ENCODE data around the gene AADACL3.

The AADACL3 gene

GRCh38 chr1:12769031-12769430, 53.1 kb downstream of the AADACL3 start:
- no peak for DNase-seq (ENCODE audit: low spot score)

- no peak for DNase-seq (ENCODE audit: low spot score)
Observed at GRCh38 chr1:12769976-12770505, 54.1 kb downstream of the AADACL3 start.

- DNase-seq (ENCODE audit: low spot score) = no peak
Observed at GRCh38 chr1:12770620-12771019, 54.7 kb downstream of the AADACL3 start.

- DNase-seq (ENCODE audit: low spot score) = no peak
Observed at GRCh38 chr1:12771186-12771585, 55.3 kb downstream of the AADACL3 start.

GRCh38 chr1:12772520-12772919, 56.6 kb downstream of the AADACL3 start:
- no peak for DNase-seq (ENCODE audit: low spot score)

GRCh38 chr1:12773438-12773837, 57.5 kb downstream of the AADACL3 start, which contains the start of gene PRAMEF12:
PRAMEF12 (plus strand) TSS chr1:12773738; CDS start chr1:12774868, 1,130 bp downstream.
- no peak for DNase-seq (ENCODE audit: low spot score)

- DNase-seq (ENCODE audit: low spot score) = no peak
Observed at GRCh38 chr1:12774801-12775345, 59.0 kb downstream of the AADACL3 start.

GRCh38 chr1:12775443-12775842, 59.5 kb downstream of the AADACL3 start:
- DNase-seq (ENCODE audit: low spot score) = no peak

GRCh38 chr1:12776801-12777557, 61.1 kb downstream of the AADACL3 start:
- DNase-seq (ENCODE audit: low spot score) = no peak

Measured in activated CD4-positive, alpha-beta T cell treated with anti-CD3 and anti-CD28 coated beads, Interleukin-2, Interleukin-4, amounts not matched to agents 100 ng/mL and 50 ng/mL, durations not matched to agents 16 hours and 8 hours (primary cell).